IMR-90 (cell line): ENCODE data around the gene ELAVL4. TPM values are rescaled to one million over a fixed set of nuclear protein-coding genes. Genes with fewer than 3 reads are reported as not detected.

Experiments used
- ATAC-seq: fragments of 200-7000 bp; cut with Tn5 transposase; 2 replicates; pipeline ENCODE4 v1.9.1; 2020; ENCODE audit warnings: low read depth, mild to moderate bottlenecking, moderate library complexity
- BruUV-seq: library from RNA; stranded (reverse); fragments of 400-500 nt; replicated peaks from 2 replicates; lab custom pipeline; 2021; lab: Mats Ljungman, UMichigan
- CTCF ChIA-PET: fragments of 300-600 bp; formaldehyde crosslinking; extraction: SDS; loops from one replicate; lab custom pipeline; 2021; ENCODE audit warnings: antibody characterized with exemption; lab: Yijun Ruan, JAX
- POLR2A ChIA-PET: fragments of 300-600 bp; sonication (Branson Sonifier 250); formaldehyde crosslinking; loops from one replicate; lab custom pipeline; 2022; ENCODE audit warnings: antibody characterized with exemption; ENCODE audit not compliant: unreplicated experiment; lab: Charles Lee
- DNase-seq: peaks from one replicate; pipeline ENCODE4 v3.0.0; 2013
- H2AFZ ChIP-seq: replicated peaks from 2 replicates; pipeline ENCODE3; 2013; ENCODE audit warnings: low read length, mild to moderate bottlenecking; ENCODE audit not compliant: poor library complexity
- H2AK5ac ChIP-seq: 2 replicates; pipeline ENCODE4 v1.6.1; 2013; ENCODE audit warnings: low read depth, low read length, inconsistent platforms
- H2AK9ac ChIP-seq: replicated peaks from 2 replicates; pipeline ENCODE3; 2013; ENCODE audit warnings: mild to moderate bottlenecking, low read depth, low read length, moderate library complexity; ENCODE audit not compliant: poor library complexity
- H2BK120ac ChIP-seq: 2 replicates; pipeline ENCODE4 v1.6.1; 2013; ENCODE audit warnings: low read depth, low read length, inconsistent platforms
- H2BK15ac ChIP-seq: 3 replicates; pipeline ENCODE4 v1.6.1; 2013; ENCODE audit warnings: low read depth, low read length, inconsistent platforms
- H2BK20ac ChIP-seq: 2 replicates; pipeline ENCODE4 v1.6.1; 2013; ENCODE audit warnings: low read depth, mild to moderate bottlenecking, inconsistent platforms, low read length, moderate library complexity
- H2BK5ac ChIP-seq: 2 replicates; pipeline ENCODE4 v1.6.1; 2013; ENCODE audit warnings: mild to moderate bottlenecking, low read depth, low read length, inconsistent platforms; ENCODE audit not compliant: poor library complexity, severe bottlenecking
- H3K14ac ChIP-seq: replicated peaks from 2 replicates; pipeline ENCODE4 v1.6.1; 2013; ENCODE audit warnings: low read depth, low read length, inconsistent platforms
- H3K18ac ChIP-seq: 2 replicates; pipeline ENCODE4 v1.6.1; 2013; ENCODE audit warnings: low read depth, low read length, control low read depth
- H3K23ac ChIP-seq: 2 replicates; pipeline ENCODE4 v1.6.1; 2013; ENCODE audit warnings: low read depth, low read length, inconsistent platforms
- H3K27ac ChIP-seq: 2 replicates; pipeline ENCODE4 v1.5.1; 2013; ENCODE audit warnings: mild to moderate bottlenecking, control low read depth, low read length; ENCODE audit not compliant: insufficient read depth
- H3K27me3 ChIP-seq: 2 replicates; pipeline ENCODE4 v1.6.1; 2013; ENCODE audit warnings: low read length; ENCODE audit not compliant: control insufficient read depth, insufficient read depth
- H3K36me3 ChIP-seq: 2 replicates; pipeline ENCODE4 v1.6.1; 2013; ENCODE audit warnings: low read length, mixed read lengths; ENCODE audit not compliant: control insufficient read depth, insufficient read depth
- H3K4ac ChIP-seq: 2 replicates; pipeline ENCODE4 v1.6.1; 2013; ENCODE audit warnings: low read depth, low read length, inconsistent platforms
- H3K4me1 ChIP-seq: 2 replicates; pipeline ENCODE4 v1.6.1; 2013; ENCODE audit warnings: low read length, mixed read lengths; ENCODE audit not compliant: control insufficient read depth, insufficient read depth
- H3K4me2 ChIP-seq: 2 replicates; pipeline ENCODE4 v1.6.1; 2013; ENCODE audit warnings: low read depth, mild to moderate bottlenecking, control low read depth, low read length, moderate library complexity
- H3K4me3 ChIP-seq: 2 replicates; pipeline ENCODE4 v1.5.1; 2013; ENCODE audit warnings: low read depth, mild to moderate bottlenecking, control low read depth, low read length, moderate library complexity; ENCODE audit not compliant: insufficient read depth
- H3K56ac ChIP-seq: 2 replicates; pipeline ENCODE4 v1.6.1; 2013; ENCODE audit warnings: low read length, inconsistent platforms; ENCODE audit not compliant: insufficient read depth; ENCODE audit errors: extremely low read depth
- H3K79me1 ChIP-seq, 2 experiments: 2 replicates each; pipeline ENCODE4 v1.6.1; 2013; ENCODE audit warnings: low read length in 2 of 2, inconsistent platforms in 1 of 2, low read depth in 1 of 2
- H3K9ac ChIP-seq: 2 replicates; pipeline ENCODE4 v1.6.1; 2013; ENCODE audit warnings: low read depth, low read length, control low read depth
- H3K9me1 ChIP-seq: 2 replicates; pipeline ENCODE4 v1.6.1; 2013; ENCODE audit warnings: low read length, inconsistent platforms; ENCODE audit not compliant: insufficient read depth
- H3K9me3 ChIP-seq: 2 replicates; pipeline ENCODE4 v1.6.1; 2013; ENCODE audit warnings: low read length; ENCODE audit not compliant: control insufficient read depth, insufficient read depth
- H4K20me1 ChIP-seq: 2 replicates; pipeline ENCODE4 v1.6.1; 2013; ENCODE audit warnings: low read length, inconsistent platforms; ENCODE audit not compliant: insufficient read depth
- H4K5ac ChIP-seq: 2 replicates; pipeline ENCODE4 v1.6.1; 2013; ENCODE audit warnings: mild to moderate bottlenecking, low read depth, low read length, control low read depth
- H4K8ac ChIP-seq, 2 experiments: 2 replicates each; pipeline ENCODE4 v1.6.1; 2013; ENCODE audit warnings: low read depth in 2 of 2, low read length in 2 of 2, control low read depth in 1 of 2, inconsistent platforms in 1 of 2
- H4K91ac ChIP-seq: 2 replicates; pipeline ENCODE4 v1.6.1; 2013; ENCODE audit warnings: low read depth, low read length, inconsistent platforms; ENCODE audit not compliant: insufficient read depth
- CHD1 ChIP-seq: IDR thresholded peaks from 2 replicates; pipeline ENCODE4 v1.6.1; 2012; ENCODE audit warnings: low read depth, low read length, improper control_type of control experiment
- MAFK ChIP-seq: IDR thresholded peaks from 2 replicates; pipeline ENCODE4 v1.6.1; 2012; ENCODE audit warnings: low read depth, low read length, improper control_type of control experiment
- WGBS, 2 experiments: methylation state at CpG; one replicate each; pipeline versions ENCODE4 v1.1.5 to v1.1.7; 2013; ENCODE audit warnings: missing lambda C conversion rate in 2 of 2; ENCODE audit not compliant: insufficient read length in 1 of 2; ENCODE audit errors: extremely low coverage in 2 of 2; 5-methylcytosine and 5-hydroxymethylcytosine counted together
- dilution Hi-C: fragments of 300-500 bp; cut with HindIII; formaldehyde crosslinking; loops from one replicate; pipeline ENCODE4 v1.14.3; 2018; ENCODE audit warnings: low sequenced_read_pairs; ENCODE audit not compliant: unreplicated experiment
- in situ Hi-C: fragments of 300-500 bp; cut with MboI; formaldehyde crosslinking; loops from 3 replicates; pipeline ENCODE4 v1.14.3; 2019; ENCODE audit warnings: low sequenced_read_pairs, inconsistent platforms, mixed read lengths
- intact Hi-C: fragments of 100-400 bp; cut with micrococcal nuclease; formaldehyde crosslinking; loops from 2 replicates; pipeline ENCODE4 v1.10.0; 2022
- polyA plus RNA-seq, 3 experiments: library from polyadenylated mRNA; depleted of rRNA; stranded (reverse); fragments of >200 nt; gene quantifications; 2 replicates each; pipeline ENCODE4 v1.2.3, GENCODE V29; 2012; ENCODE audit warnings: low replicate concordance in 1 of 3
- total RNA-seq: library from RNA; depleted of rRNA; stranded (reverse); fragments of >200 nt; gene quantifications from 2 replicates; pipeline ENCODE4 v1.2.3, GENCODE V29; 2012

ELAVL4 gene
- total and polyA plus RNA-seq, 2 of the 4 experiments (the other 2 are of a cell fraction) = not detected

DNA sequence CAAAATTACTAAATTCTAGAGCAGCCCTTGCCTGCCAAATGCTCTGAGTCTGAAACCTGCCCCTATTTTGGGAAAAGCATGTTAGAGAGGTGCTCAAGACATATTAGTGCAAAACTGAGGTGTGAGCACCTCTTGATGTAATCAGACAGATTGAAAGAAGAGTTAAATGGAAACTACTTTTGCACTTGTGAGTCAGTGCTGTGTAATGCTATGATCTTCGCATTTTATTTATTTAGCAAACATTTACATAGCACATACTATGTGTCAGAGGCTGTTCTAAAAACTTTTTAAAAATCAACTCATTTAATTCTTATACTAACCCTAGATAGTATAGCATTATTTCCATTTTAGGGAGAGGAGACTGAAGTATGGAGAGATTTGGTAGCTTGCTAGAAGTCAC, 138.1 kb downstream of the ELAVL4 start:
- H4K20me1 ChIP-seq = no peaks in the 10 kb centered on the region
- H2AK9ac ChIP-seq = no peak overlapping the region
- dilution Hi-C loops = no loop called here
- no TSS peak for BruUV-seq
- H4K8ac ChIP-seq = no peak overlapping the region
- ATAC-seq (no peak), DNase-seq (no peak)
- H2BK5ac ChIP-seq = no peak overlapping the region
- no peak overlapping the region for H3K4me3 ChIP-seq
- intact Hi-C loops = no loop called here
- no peak overlapping the region for H2BK15ac ChIP-seq
- no peak for TF ChIP-seq MAFK
- TF ChIP-seq CHD1 = no peak
- H3K4ac ChIP-seq = no peak overlapping the region
- no peaks in the 10 kb centered on the region for H3K9me1 ChIP-seq
- no peak overlapping the region for H3K23ac ChIP-seq
- H4K91ac ChIP-seq = no peak overlapping the region
- H3K27me3 ChIP-seq = no peaks in the 10 kb centered on the region
- peaks cover 13% of the 10 kb centered on the region for H3K9me3 ChIP-seq
- H2AK5ac ChIP-seq = no peak overlapping the region
- in situ Hi-C loops = no loop called here
- H2BK20ac ChIP-seq = no peak overlapping the region
- no peak overlapping the region for H3K4me2 ChIP-seq
- WGBS, 2 experiments = no CpG with 5 or more reads among the region's 1 CpG
- H3K4me1 ChIP-seq = no peaks in the 10 kb centered on the region
- ChIA-PET POLR2A (no interaction called here), CTCF (interaction anchor here (0.6 kb wide), 1 partner anchor 38 kb away, joined by 6 read pairs; no protein-coding TSS in a partner anchor)
- no peak overlapping the region for H2BK120ac ChIP-seq
- no peak overlapping the region for H3K18ac ChIP-seq
- H4K5ac ChIP-seq = no peak overlapping the region
- no peak overlapping the region for H2AFZ ChIP-seq
- no peak overlapping the region for H3K56ac ChIP-seq
- H3K14ac ChIP-seq = no peak overlapping the region
- no peak overlapping the region for H3K9ac ChIP-seq
- H3K27ac ChIP-seq = no peak overlapping the region
- H3K79me1 ChIP-seq = no peaks in the 10 kb centered on the region
- H3K36me3 ChIP-seq = no peaks in the 10 kb centered on the region
